HG03439 (cell line): ENCODE measurements around the gene PLPP1.

Experiments used
- ATAC-seq: cut with Tn5 transposase; IDR thresholded peaks from one replicate; pipeline ENCODE4 v1.9.1; 2021; ENCODE audit warnings: mild to moderate bottlenecking, moderate library complexity; ENCODE audit not compliant: unreplicated experiment

PLPP1 gene

DNA sequence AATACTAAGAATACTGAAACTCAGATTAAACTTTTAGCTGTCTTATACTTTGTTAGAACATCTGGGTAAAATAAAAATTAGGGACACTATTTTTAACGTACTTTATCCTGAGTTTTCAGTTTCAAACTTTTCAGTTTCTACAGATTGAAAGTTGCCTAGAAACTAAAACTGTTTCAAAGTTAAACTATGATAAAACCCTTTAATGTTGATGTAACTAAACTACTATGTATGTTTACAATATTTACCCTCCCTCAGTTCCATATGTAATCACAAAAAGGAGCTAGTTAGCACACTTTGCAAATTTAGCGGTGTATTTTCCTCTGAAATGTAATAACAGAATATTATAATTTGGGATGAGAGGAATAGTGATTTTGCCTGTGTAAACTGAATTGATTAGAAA, 121.1 kb downstream of the PLPP1 start:
- ATAC-seq: no peak

DNA sequence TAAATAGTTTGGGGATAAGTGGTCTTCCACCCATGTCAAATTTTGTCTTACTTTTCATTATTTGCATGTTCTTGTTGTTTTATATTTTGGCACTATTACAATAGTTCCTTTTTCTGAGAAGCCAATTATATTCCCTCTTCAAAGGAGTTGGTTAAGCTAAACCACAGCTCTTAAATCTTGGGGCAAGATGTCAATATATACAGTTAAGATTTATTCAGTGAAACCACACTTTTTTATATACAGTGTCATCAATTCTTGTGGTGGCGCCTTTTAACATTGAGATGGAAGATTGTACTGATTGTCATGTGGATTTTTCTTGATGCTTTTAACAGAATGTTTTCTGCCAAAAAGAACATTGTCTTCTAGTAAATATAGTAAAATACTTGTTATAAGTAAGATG, 122.9 kb downstream of the PLPP1 start:
- ATAC-seq: no peak

DNA sequence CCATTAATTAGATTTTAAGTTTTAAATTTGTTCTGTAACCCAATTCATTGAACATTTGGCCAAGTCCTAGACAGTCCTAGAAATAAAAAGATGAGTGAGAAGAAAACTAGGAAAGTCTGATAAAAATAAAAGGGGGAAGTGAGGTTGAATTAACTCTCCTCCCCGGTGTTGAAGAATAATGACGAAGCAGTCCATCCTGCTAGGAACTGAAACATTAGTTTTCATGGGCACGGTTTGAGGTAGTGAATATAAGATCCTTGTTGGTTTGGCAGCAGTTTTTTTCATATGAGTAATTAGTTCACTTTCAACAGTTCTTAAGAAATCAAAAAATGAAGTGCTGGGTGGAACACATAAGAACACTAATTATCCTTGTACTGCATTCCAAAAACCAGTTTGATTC, 123.9 kb downstream of the PLPP1 start:
- ATAC-seq: no peak

DNA sequence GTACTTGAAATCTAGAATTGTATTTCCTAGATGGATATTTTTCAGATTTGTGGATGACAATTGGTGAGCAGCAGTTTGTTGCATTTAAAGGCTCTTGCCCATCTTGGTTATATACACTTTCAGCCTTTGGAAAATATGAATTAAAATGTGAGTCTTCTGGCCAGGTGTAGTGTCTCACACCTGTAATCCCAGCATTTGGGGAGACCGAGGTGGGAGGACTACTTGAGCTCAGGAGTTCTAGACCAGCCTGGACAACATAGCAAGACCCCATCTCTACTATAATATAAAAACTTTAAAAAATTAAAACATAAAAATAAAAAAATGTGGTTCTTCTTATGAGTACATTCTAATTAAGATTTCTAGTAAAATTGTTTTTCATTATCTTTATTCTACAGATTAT, 125.0 kb downstream of the PLPP1 start:
- no peak for ATAC-seq

DNA sequence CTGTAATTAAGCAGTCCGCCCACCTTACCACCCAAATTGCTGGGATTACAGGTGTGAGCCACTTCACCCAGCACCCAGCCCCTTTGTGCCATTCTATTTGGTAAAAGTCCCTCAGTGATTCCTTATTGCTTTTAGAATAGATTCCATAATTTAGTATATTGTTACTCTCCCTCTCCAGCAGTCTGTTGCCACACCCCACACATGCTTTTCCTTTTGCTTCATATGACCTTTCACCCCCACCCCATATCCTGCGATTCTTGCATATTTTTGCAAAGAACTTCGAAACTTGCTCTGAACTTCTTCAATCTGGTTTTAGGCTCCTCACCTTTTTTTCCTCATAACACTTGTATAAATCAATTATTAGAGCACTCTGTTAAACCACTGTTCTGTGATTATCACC, 126.8 kb downstream of the PLPP1 start:
- no peak for ATAC-seq

DNA sequence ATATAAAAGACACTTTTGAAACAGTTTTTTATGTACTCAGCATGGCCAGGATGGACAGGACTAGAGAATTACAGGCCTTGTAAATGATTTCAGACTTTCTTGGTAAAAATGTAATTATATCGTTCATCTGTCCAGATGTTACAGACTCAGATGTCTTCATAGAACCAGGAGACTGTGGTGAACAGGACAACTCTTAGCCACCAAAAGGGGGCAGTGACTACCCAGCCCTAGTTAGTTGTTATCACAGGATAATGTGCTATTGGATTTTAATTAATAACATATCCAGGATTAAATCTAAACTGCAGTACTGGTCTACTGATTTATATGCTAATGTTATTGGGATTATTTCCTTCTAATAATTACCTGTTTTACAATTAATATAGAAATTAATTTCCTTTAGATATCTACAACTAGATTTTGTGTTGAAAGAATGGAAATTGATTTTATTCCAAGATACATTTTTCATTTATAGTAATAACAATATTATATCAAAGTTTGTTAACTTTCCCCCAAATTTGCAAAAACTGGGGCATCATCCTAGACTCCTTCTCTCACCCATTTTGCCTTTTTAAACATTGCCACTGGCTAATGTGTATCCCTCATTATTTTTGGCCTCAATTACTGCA, 127.6 kb downstream of the PLPP1 start:
- no peak for ATAC-seq

DNA sequence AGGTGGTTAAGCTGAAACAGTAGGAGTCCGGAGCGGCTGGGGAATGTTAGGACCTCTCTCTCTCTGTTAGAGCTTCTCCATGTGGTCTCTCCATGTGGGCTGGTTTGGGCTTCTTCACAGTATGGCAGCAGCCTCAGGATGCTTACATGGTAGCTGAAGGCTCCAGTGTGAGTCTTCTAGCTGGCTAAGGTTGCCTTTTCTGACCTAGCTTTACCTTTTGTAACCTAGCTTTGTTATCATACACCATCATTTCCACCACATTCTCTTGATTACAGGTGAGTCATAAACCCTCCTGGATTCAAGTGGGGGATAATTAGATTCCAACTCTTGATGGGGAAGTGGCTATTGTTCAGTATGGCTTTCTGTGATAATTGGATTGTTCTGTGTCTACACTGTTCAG, 128.5 kb downstream of the PLPP1 start:
- ATAC-seq: no peak

DNA sequence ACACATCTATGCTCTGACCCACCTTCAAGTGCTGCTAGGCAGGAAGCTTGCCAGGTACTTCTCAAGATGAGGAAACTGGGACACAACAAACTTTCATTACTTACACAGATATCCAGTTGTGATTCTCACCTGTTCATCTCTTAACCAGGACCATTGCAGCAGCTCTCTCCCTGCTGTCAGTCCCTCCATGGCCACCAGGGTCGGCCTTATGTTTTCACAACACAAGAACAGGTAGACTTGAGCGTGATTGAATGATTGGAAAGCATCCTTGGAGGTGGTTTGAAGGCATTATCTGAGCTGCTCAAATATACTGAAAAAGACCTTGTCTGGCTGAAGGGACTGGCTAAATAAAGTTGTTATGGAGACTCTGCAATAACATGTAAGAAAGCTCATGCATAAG, 132.6 kb downstream of the PLPP1 start:
- ATAC-seq: no peak

DNA sequence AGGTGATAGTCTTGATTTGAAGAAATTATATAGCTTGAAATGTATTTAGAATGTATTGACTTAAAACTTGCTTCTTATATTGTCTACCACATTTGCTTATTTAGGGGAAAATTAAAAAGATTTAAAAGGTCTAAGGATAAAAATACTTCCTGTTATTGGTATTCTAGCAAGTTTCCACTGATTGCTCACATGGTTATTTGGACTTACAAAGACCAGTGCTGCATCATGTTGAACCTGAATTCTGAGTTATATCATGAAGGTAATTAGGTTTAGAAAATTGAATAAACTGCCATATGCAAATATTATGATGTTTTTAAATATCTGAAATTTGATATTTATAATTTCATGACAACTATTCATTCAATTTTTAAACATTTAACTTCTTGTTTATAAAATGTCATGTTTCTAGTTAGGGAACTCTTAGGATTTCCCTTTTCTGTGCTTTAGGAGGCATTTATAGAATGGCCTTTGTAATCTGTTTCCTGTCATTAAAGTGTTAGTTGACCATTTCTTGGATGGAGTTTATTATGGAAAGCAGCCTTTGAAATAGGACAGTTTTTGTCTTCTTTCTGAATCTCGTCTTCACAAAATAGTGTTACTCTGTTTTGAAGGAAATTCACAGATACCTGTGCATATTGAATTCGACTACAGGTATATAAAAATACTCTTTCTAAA, 141.1 kb downstream of the PLPP1 start:
- ATAC-seq: no peak

DNA sequence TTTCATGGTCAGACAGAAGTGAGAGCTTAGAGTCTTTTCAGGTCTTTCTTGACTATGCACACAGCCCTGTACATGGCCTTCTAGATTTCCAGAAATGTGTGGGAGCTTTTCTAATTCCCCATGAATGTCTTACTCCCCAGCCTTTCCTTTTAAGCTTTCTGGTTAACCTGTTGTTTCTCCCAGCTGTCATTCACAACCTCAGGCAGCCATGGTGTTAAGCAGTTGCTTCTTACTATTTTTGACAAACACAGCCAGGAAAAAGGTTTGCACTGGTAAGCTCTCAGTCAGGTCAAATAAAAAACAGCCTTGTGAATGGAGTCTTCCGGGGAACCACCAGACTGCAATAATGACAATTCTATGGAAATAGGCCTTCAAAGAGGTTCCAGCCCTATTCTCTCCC, 142.1 kb downstream of the PLPP1 start:
- no peak for ATAC-seq

DNA sequence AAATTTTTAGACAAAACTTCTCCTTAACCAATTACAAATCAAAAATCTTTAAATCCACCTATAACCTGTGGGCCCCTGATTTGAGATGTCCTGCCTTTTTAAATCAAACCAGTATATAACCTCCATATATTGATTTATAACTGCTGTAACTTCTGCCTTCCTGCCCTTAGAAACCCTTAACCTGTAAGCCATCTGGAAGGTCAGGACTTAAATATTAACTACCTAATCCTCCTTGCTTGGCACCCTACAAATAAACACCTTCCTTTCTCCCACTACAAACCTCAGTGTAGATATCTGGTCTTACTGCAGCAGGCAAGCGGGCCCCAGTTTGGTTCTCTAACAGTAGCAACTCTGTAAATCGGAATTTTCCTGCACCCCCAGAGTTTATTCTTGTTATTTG, 143.1 kb downstream of the PLPP1 start:
- no peak for ATAC-seq

DNA sequence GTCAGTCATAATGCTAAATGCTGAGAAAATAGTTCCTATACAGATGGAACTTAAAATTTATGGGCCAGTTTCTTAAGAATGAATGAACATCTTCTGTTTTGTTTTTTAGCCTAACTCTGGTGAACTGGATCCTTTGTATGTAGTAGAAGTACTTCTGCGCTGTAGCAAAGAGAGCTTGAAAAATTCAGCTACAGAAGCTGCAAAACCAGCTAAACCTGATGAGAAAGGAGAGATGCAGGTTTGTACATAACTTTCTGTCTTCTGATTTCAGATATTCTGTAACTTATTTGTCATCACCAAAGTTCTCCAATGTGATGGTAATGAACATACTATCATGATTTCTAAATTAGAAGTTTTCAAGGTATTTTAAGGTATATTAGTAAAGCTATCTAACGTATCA, 146.9 kb downstream of the PLPP1 start:
- ATAC-seq: no peak

DNA sequence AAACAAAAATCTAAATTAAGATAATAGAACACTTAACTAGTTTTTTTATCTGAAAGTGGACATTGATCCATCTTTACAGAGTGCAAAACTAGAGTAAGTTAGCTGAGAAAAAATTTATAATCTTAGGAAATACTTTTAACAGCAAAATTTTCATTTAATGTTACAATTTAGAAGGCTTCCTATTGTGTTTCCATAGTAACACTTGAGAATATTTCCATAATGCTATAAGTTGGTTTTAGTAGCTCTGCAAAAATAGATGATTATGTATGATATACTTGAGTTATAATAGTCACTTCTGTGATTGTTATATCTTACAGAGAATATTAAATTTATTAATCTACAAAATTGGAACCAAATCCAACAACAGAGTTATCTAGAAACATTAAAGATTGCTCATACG, 148.4 kb downstream of the PLPP1 start:
- no peak for ATAC-seq

DNA sequence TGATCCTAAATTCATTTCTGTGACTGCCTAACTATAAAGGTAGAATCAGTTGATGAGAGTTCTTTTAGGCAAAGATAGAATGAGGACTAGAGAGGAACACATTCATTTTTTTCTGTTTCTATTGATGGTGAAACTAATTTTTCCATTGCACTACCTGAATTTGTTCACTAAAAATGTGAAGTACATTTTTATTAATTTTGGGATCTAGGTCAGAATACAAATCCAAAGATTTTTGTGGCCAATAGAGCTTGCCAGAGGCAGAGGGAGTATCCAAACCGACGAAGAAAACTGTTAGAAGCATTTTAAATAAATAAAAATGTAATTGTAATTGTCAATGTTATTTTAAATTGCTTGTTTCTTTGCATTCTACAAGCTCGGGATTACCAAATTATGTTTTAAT, 148.9 kb downstream of the PLPP1 start:
- no peak for ATAC-seq

DNA sequence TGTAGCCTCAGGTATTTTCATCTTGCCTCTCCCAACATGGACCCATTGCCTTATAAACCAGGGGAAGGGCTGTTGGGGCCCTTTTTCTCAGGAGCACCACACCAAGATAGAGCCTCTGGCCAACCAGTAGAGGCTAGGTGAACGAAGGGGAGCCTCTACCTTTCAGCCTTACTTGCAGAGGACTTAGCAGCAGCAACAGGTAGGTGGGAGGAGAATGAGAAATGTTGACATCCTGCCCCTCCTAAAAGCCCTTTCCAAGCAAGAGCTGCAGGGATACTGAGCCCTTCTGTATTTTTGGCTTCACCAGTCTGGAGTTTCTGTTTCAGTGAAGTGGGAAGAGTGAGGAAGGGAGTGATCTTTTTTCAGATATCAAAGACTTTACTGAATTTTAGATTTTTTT, 149.5 kb downstream of the PLPP1 start:
- no peak for ATAC-seq

DNA sequence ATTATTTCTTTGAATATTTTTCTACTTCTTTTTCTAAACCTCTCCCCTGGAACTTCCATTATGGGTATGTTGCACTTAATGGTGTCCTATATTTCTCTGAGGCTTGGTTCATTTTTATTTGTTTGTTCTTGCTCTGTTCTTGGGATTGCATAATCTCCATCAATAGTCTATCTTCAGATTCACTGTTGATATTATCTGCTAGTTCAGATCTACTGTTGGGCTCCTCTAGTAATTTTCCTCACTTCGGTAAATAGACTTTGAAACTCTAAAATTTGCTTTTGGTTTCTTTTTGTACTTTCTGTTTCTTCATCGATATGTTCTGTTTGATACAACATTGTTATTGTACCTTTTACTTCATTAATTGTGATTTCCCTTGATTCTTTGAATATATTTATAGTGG, 150.7 kb downstream of the PLPP1 start:
- ATAC-seq: no peak

DNA sequence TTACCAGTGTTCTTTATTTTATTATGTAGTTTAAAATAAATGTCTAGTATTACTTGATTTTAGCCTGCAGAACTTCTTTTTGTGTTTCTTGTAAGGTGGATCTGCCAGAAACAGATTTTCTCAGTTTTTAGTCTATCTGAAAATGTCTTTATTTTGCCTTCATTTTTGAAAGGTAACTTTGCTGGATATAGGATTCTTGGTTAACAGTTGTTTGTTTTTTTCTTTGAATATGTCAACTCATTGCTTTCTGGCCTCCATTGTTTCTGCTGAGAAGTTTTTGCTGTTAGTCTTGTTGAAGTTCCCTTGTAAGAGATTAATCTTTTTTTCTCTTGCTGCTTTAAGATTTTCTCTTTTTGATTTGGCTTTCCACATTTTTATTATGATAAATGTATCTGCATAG, 151.5 kb downstream of the PLPP1 start:
- no peak for ATAC-seq

DNA sequence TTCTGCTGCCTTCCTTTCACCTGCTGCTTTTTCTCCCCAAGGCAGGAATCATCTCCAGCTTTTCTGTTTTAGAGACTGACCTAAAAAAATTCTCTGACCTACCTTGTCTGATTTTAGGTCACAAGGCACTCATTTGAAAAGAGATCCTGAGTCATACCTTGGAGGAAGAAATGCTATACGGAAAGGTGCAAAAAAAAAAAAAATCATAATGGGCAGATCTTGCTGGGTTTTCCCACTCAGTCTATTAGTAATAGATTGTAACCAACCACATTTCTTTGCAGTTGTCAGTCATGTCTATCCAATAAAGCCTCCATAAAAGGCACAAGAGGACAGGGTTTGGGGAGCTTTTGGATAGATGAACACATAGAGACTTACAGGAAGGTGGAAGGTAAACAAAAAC, 157.0 kb downstream of the PLPP1 start:
- ATAC-seq: no peak
